ENCODE results near the gene OR56A4.
"Not testable (repeated sequence)": the region's sequence is repeated elsewhere in the genome, so short reads cannot be mapped to it uniquely, and the experiment has no call there.

OR56A4 gene

DNA sequence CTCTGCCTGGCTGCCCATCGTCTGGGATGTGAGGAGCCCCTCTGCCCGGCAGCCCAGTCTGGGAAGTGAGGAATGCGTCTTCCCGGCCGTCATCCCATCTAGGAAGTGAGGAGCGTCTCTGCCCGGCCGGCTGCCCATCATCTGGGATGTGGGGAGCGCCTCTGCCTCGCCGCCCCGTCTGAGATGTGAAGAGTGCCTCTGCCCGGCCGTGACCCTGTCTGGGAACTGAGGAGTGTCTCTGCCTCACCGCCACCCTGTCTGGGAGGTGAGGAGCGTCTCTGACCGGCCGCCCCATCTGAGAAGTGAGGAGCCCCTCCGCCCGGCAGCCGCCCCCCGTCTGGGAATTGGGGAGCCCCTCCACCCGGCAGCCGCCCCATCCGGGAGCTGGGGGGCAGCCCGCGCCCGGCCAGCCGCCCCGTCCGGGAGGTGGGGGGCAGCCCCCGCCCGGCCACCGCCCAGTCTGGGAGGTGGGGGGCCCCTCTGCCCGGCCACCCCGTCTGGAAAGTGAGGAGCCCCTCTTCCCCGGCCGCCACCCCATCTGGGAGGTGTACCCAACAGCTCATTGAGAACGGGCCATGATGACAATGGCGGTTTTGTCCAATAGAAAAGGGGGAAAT lies 45.9 kb downstream of the OR56A4 start:
- not testable (repeated sequence) for DNase-seq

DNA sequence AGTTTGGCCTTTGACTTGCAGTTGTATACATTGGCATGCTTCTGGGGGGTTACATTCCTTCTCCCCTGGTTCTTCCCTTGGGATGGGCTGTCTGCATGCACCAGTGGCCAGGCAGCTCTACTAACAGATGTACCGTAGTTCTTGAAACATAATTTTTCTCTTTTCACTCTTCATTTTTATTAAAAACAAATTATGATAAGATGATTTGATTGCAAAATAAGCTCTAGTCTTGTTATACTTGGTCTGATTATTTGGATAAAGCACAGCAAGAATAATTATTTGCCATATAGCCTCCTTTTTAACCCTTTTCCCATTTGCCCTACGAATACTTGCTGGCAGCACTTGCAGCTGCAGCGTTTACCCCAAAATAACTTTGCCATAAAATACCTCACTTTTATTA lies 51.2 kb downstream of the OR56A4 start:
- DNase-seq: no peak
